OCI-LY7 (cell line): ENCODE data around the gene GEMIN5. TPM values are rescaled to one million over a fixed set of nuclear protein-coding genes. Genes with fewer than 3 reads are reported as not detected.

Experiments
- BruUV-seq: library from RNA; stranded (reverse); fragments of 400-500 nt; replicated peaks from 2 replicates; lab custom pipeline; 2021; lab: Mats Ljungman, UMichigan
- CTCF ChIA-PET: fragments of 300-600 bp; sonication (Branson Sonifier 250); formaldehyde crosslinking; loops from one replicate; lab custom pipeline; 2022; ENCODE audit warnings: antibody characterized with exemption; ENCODE audit not compliant: unreplicated experiment; lab: Charles Lee
- POLR2A ChIA-PET: fragments of 300-600 bp; sonication (Branson Sonifier 250); formaldehyde crosslinking; loops from one replicate; lab custom pipeline; 2022; ENCODE audit warnings: antibody characterized with exemption; lab: Charles Lee
- DNase-seq: peaks from one replicate; pipeline ENCODE4 v3.0.0-alpha.2; 2015; ENCODE audit warnings: low spot score
- H2AFZ ChIP-seq: fragments of 200-600 bp; sonication (generic), shearing (Covaris generic); 2 replicates; pipeline ENCODE4 v1.6.1; 2014; ENCODE audit warnings: mild to moderate bottlenecking, antibody characterized with exemption, low read length, moderate library complexity
- H3K27ac ChIP-seq: fragments of 200-600 bp; sonication (generic); 2 replicates; pipeline ENCODE4 v1.5.1; 2014; ENCODE audit warnings: mixed run types, low read depth, mild to moderate bottlenecking, moderate library complexity, low read length, inconsistent platforms; ENCODE audit not compliant: poor library complexity, severe bottlenecking
- H3K36me3 ChIP-seq: fragments of 200-600 bp; sonication (generic); 2 replicates; pipeline ENCODE4 v1.6.1; 2014; ENCODE audit warnings: mild to moderate bottlenecking, antibody characterized with exemption, low read length, moderate library complexity, mixed read lengths; ENCODE audit not compliant: insufficient read depth
- H3K4me1 ChIP-seq: fragments of 200-600 bp; sonication (generic); 2 replicates; pipeline ENCODE4 v1.5.1; 2014; ENCODE audit warnings: mild to moderate bottlenecking, low read length; ENCODE audit not compliant: insufficient read depth, poor library complexity, severe bottlenecking
- H3K4me2 ChIP-seq: fragments of 200-600 bp; sonication (generic); 2 replicates; pipeline ENCODE4 v1.6.1; 2014; ENCODE audit warnings: mild to moderate bottlenecking, low read length
- H3K4me3 ChIP-seq: fragments of 200-600 bp; sonication (generic); 2 replicates; pipeline ENCODE4 v1.5.1; 2014; ENCODE audit warnings: mild to moderate bottlenecking, low read depth, low read length; ENCODE audit not compliant: poor library complexity, severe bottlenecking
- H3K79me2 ChIP-seq: fragments of 200-600 bp; sonication (generic); 2 replicates; pipeline ENCODE4 v1.6.1; 2016; ENCODE audit warnings: low read depth, mild to moderate bottlenecking, low read length, moderate library complexity, mixed read lengths; ENCODE audit not compliant: insufficient read depth
- H3K9me2 ChIP-seq: fragments of 200-600 bp; sonication (generic); 2 replicates; pipeline ENCODE4 v1.6.1; 2016; ENCODE audit warnings: mild to moderate bottlenecking, low read length, mixed read lengths; ENCODE audit not compliant: insufficient read depth
- H3K9me3 ChIP-seq: fragments of 200-600 bp; sonication (generic); 2 replicates; pipeline ENCODE4 v1.6.1; 2014; ENCODE audit warnings: mild to moderate bottlenecking, mixed run types, low read length, mixed read lengths
- H4K20me1 ChIP-seq: fragments of 200-600 bp; sonication (generic); 2 replicates; pipeline ENCODE4 v1.6.1; 2014; ENCODE audit warnings: mild to moderate bottlenecking, antibody characterized with exemption, low read length, moderate library complexity, mixed read lengths; ENCODE audit not compliant: insufficient read depth
- EZH2phosphoT487 ChIP-seq: fragments of 200-600 bp; sonication (generic); IDR thresholded peaks from 2 replicates; pipeline ENCODE4 v1.6.1; 2018; ENCODE audit warnings: low read depth, borderline replicate concordance, mild to moderate bottlenecking, mixed run types, antibody characterized with exemption, low read length, moderate library complexity, mixed read lengths
- intact Hi-C: fragments of 100-400 bp; cut with micrococcal nuclease; formaldehyde crosslinking; loops from one replicate; pipeline ENCODE4 v1.10.0; 2022; ENCODE audit not compliant: unreplicated experiment
- total RNA-seq, 2 experiments: library from RNA; depleted of rRNA in 1 of 2; stranded (reverse); fragments of >200 nt in 1 of 2; shearing (Covaris generic) in 1 of 2; gene quantifications; 2 replicates each; pipeline ENCODE4 v1.2.3, GENCODE V29; 2014 to 2022
- TF ChIP-seq, protein P1 (sequence below): fragments of 200-600 bp; sonication (generic); conservative IDR thresholded peaks from 2 replicates; pipeline ENCODE4 v1.5.1; 2014; ENCODE audit warnings: mild to moderate bottlenecking, antibody characterized with exemption, low read length, moderate library complexity, mixed read lengths

GEMIN5 gene
- total RNA-seq, 2 experiments from 2014 or later: 17.9 to 25.6 TPM

GRCh38 chr5:154923441-154924430 lies 14.3 kb downstream of the GEMIN5 start:
- CTCF ChIA-PET: no interaction called here
- peaks cover 87% of the 10 kb centered on the region for H3K36me3 ChIP-seq
- no TSS peak for BruUV-seq

DNA sequence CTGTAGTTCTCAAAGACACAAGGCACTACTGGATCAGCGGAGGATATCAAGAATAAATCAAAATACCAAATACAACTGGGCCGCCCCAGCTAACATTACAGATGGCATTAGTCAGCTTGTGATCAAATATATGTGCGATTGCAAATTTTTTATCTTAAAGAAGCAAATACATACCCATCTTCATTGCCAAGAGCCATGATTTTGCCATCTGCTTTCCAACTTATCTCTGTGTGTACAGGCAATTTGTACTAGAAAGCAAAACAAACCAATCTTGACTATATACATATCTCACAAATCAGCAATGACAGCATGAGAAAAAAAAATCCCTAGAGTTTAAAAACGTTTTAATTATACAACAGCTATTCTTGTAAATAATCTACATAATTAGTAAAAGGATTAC lies 20.3 kb downstream of the GEMIN5 start:
- Histone ChIP-seq H4K20me1 (peaks cover 7% of the 10 kb centered on the region; the same call in 1 of the 2 replicates), H3K4me3 (no peak overlapping the region), H3K4me1 (no peaks in the 10 kb centered on the region), H2AFZ (no peak overlapping the region), H3K79me2 (no peaks in the 10 kb centered on the region), H3K27ac (no peak overlapping the region), H3K9me2 (no peaks in the 10 kb centered on the region), H3K4me2 (no peak overlapping the region), H3K9me3 (no peaks in the 10 kb centered on the region), H3K36me3 (peaks cover 86% of the 10 kb centered on the region)
- DNase-seq: no peak
- intact Hi-C loops: no loop called here
- ChIA-PET CTCF (interaction anchor here (1.5 kb wide), 1 partner anchor 9 kb away, joined by 4 read pairs; no protein-coding TSS in a partner anchor), POLR2A (interaction anchor here (0.7 kb wide), 1 partner anchor 21 kb away, joined by 3 read pairs; no protein-coding TSS in a partner anchor)
- BruUV-seq: no TSS peak
- TF ChIP-seq, protein P1, sequence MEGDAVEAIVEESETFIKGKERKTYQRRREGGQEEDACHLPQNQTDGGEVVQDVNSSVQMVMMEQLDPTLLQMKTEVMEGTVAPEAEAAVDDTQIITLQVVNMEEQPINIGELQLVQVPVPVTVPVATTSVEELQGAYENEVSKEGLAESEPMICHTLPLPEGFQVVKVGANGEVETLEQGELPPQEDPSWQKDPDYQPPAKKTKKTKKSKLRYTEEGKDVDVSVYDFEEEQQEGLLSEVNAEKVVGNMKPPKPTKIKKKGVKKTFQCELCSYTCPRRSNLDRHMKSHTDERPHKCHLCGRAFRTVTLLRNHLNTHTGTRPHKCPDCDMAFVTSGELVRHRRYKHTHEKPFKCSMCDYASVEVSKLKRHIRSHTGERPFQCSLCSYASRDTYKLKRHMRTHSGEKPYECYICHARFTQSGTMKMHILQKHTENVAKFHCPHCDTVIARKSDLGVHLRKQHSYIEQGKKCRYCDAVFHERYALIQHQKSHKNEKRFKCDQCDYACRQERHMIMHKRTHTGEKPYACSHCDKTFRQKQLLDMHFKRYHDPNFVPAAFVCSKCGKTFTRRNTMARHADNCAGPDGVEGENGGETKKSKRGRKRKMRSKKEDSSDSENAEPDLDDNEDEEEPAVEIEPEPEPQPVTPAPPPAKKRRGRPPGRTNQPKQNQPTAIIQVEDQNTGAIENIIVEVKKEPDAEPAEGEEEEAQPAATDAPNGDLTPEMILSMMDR: no peak
- no peak for TF ChIP-seq EZH2phosphoT487

More at GRCh38 chr5:154923441-154924430, 14.3 kb downstream of the GEMIN5 start:
- TF ChIP-seq EZH2phosphoT487: no peak
- TF ChIP-seq, protein P1: no peak
- no peaks in the 10 kb centered on the region for H3K9me2 ChIP-seq
- no peaks in the 10 kb centered on the region for H3K4me1 ChIP-seq
- H4K20me1 ChIP-seq: peaks cover 7% of the 10 kb centered on the region; the same call in 1 of the 2 replicates
- no peak overlapping the region for H3K27ac ChIP-seq
- intact Hi-C loops: no loop called here
- no peak overlapping the region for H3K4me2 ChIP-seq
- H3K9me3 ChIP-seq: no peaks in the 10 kb centered on the region
- no peaks in the 10 kb centered on the region for H3K79me2 ChIP-seq
- no peak overlapping the region for H2AFZ ChIP-seq
- DNase-seq: no peak
- no peak overlapping the region for H3K4me3 ChIP-seq
- POLR2A ChIA-PET: interaction anchor here (0.6 kb wide), 1 partner anchor 9 kb away, joined by 3 read pairs; no protein-coding TSS in a partner anchor
